GM19463 (cell line): ENCODE measurements around the gene SUMO3.

ENCODE experiments used
- ATAC-seq: cut with Tn5 transposase; IDR thresholded peaks from one replicate; pipeline ENCODE4 v1.9.1; 2021; ENCODE audit warnings: mild to moderate bottlenecking, moderate library complexity; ENCODE audit not compliant: unreplicated experiment

Gene SUMO3

DNA sequence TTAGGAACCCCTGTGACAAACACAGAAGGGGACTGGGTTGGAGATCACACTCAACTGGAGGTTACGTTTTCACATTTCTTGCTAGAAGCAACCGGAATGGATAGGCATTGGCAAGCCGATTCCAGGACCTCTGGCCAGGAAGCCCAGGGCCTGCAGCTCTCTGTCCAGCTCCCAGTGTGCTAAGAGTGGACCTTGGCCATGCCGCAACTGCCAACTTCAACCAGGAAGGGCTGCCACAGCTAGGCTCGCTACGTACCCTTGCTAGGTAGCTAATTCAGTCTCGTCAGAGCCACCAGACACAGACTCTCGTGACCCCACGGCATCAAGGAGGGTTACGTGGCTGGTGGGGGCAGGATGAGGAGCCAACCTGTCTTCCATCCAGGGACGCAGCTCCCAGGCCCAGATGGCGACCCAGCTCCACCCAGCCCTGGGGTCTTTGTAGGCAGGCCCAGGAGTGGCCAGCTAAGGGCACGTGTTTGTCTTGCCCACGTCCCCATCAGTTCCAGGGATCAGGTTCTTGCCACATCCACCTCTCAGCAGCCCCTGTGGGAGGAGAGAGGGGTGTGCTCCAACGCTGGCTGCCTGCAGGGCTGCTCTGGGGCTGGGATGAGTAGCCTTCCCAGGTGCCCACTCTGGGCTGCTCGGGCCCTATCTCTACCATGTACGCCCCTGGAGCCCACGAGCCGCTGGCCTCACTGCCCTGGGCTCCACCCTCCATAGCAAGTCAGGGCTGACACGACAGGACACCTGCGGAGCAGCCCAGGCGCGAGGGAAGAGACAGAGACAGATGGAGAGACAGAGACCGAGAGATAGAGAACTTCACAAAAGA is 55.4 kb downstream of the SUMO3 start:
- ATAC-seq, result no peak

DNA sequence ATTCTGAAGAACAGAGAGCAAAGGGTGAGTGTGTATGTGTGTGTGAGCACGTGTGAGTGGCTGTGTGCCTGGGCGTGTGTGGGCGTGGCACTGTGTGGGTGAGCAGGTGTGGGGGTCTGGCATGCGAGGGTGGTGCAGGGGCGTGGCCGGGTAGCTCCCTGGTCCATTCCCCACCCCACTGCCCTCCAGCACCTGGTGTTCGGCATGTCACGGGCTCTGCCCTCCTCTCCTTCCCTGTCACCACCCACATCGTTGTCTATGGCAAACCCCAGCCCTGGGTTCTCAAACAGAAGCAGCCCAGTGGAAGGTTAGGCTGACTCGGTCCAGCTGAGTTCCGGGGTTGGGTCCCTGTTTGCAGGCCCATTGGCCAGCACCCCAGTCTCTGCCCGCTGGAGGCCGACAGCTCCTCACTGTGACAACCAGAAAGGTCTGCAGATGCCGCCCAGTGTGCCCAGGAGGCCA is 56.1 kb downstream of the SUMO3 start:
- no peak for ATAC-seq

DNA sequence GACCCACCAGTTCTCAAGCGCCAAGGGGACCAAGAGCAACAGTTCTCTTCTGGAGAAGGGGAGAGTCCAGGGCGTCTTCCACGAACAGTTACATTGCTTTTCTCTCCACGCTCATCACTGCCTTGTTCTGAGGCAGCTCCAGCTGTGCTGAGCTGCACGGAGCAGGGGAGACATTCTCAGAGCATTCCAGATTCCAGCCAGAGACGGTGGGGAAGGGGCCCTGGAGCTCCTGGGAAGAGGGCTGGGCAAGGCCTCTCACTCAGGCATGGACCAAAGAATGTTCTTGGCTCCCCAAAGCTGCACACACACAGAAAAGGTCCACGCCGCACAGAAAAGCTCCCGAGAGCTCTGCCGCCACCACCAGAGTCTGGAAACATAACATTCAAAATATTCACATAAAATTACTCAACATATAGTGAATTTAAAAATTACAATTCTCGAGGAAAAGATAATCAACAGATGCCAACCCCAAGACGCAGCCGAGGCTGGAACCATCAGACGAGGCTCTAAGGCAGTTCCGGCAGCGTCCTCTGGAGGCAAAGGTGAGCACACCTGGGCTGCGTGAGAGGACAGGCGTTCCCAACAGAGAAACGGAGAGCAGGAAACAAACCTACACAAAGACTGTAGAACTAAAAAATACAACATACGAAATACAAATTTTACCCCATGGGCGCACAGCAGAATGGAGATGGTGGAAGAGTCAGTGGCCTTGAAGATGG is 56.7 kb downstream of the SUMO3 start:
- ATAC-seq, result no peak

DNA sequence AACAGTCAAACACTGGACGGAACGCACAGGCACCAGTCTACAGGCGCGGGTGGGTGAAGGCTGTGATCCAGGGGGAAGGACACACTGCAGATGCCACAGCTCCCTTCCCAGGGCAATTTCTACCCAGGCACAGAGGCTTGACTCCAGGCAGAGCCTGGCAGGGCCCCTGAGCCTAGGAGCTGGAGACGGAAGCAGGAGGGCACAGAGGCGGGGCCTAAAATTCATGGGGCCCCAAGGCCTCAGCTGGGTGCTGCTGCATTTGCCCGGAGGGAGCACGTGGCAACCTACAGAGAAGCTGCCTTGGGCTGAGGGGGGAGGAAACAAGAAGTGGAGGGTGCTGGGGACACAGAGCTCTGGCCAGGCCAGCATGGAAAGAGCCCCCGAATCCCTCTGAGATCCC is 57.5 kb downstream of the SUMO3 start:
- no peak for ATAC-seq

DNA sequence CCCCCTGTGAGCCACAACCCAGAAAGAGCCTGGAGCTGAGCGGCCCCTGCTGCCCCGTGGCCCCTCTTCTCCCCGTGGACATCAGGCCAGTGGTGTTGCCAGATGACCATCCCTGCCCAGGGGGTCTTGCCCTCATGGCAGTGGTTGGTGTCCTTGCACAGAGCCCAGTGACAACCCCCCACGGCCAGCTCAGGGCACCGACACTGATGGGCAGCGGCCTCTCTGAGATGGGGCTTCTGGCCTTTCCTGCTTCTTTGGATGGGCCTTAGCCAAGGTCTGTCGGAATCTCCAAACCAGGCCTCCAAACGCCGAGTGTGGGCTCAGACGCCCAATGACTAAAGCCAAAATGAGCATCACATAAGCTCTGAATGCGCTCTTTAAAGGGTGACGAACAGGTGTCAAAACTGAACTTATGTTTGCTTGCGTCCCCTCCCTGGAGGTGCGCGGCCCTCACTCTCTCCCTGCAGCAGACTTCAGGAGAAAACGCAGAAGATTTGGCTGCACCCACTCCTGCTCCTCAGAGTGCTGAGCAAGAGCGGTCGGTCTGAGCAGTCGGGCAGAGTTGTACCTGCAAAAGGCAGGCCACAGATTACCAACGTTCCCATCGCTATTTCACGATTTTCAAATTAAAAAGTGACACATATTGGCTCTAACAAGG is 58.1 kb downstream of the SUMO3 start:
- no peak for ATAC-seq

DNA sequence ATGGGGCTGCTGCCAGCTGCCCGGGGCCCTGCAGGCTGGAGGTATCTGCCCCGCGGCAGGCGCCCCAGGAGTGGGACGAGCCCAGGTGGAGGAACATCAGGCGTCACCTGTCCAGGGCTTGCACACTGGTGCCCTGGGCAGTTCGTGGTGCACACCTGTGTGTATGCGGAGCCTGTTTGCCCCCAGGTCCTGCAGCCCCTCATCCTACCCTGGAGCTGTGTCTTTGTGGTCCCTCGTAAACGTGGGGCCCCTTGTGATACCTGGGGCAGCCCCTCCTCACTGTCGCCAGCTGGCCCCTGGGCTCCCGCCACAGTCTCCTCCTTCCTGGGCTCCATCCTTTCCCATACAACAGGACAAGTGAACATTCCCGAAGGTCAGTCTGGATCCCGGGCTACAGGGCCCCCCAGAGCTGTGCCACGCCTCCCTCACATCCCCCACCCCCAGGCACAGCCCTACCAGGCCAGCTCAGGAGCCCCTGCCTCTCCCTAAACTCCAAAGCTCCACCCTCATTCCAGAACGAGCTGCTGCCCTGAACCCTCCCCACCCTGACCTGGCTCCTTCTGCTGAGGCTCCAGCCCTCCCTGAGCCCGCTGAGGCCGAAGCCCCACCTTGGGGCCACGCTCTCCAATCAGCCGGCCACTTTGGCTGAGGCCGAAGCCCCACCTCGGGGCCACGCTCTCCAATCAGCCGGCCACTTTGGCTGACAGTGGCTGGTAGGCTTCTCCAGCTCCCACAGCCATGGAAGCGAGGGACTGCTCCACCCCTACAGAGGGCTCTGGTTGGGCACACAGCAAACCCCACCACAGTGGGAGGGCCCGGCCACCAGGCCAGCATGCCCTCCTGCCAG is 58.9 kb downstream of the SUMO3 start:
- ATAC-seq, result no peak

DNA sequence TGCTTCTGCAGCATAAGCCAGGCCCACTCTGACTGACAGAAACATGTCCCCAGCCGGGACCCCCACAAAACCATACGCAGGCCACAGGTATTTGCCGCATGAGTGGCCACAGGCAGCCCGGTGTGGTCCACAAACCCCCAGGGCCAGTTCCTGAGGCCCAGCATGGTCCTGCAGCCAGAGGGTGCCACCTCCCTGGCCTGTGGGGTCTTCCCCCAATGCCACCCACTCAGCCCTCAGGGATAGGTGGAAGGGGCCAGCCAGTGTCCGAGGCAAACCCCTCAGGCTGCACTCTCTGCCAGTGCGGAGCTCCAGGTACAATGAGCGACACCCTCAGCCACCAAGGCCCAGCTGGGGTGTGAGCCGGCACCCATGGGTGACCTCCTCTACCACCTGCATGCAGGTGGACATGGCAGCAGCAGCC is 59.7 kb downstream of the SUMO3 start:
- no peak for ATAC-seq

DNA sequence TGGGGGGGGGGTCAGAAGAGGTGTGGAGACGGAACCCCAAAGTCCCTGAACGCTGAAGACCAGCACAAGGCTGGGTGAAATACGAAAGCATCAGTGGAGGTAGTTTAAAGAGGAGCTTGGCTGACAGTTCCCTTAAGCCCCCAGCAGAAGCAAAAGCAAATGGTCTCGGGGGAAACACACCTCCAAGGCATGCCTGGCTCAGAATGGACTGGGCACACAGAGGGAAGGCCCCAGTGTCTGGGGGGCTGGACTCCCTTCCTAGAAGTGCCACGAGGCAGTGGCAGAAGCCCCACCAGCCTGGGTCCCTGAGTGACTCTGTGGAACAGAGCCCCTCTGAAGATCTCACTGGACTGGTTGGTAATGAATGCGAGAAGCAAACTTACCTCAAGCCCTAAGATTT is 60.1 kb downstream of the SUMO3 start:
- no peak for ATAC-seq

DNA sequence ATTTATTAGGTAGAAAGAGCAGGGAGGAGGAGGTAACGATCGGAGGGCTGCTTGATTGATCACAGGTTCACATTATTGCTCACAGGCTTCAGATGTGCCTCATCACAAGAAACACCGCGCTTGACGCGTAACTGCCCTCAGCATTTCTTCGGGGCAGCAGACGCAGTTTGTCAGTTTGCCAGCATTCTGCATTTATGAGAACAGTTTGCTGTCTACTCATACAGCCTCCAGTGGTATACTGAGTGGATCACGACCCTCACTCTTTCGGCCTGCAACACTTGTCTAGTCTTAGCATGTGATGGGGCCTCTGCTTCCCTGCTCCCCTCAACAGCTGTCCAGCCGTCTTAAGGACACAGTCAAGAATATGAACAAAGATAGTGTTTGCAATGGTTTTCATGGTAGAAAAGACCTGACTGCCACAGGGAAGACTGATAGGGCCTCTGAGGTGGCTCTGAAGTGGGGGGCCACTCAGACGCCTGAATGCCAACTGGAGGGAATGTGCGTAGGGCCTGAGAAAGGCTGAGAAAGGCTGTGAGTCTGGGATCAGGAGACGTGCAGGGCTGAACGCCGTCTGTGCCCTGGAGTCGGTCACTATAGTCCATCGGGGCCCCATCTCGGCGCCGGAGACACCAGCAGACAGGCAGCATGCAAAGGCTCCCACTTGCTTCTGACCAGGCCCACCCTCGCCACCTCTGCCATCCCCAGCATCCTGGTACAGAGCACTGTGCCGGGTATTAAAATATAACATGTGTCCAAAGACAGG is 61.3 kb downstream of the SUMO3 start:
- no peak for ATAC-seq
